Neural cell (in vitro differentiated cells): Measurements from ENCODE around the gene NEDD4L. TPM values are rescaled to one million over a fixed set of nuclear protein-coding genes. Genes with fewer than 3 reads are reported as not detected.

Experiments used
- H2AFZ ChIP-seq: fragments of 200-600, 300-800 bp; sonication (generic), shearing (Covaris generic); 2 replicates; pipeline ENCODE4 v1.6.0; 2014; ENCODE audit warnings: low read depth, mild to moderate bottlenecking, antibody characterized with exemption, low read length, moderate library complexity
- H3F3A ChIP-seq: fragments of 200-600 bp; shearing (Covaris generic); 2 replicates; pipeline ENCODE4 v1.6.1; 2016; ENCODE audit warnings: mild to moderate bottlenecking, moderate library complexity, mixed read lengths, antibody characterized with exemption, low read length; ENCODE audit not compliant: insufficient read depth, poor library complexity, severe bottlenecking
- H3K27ac ChIP-seq: fragments of 200-600, 300-800 bp; sonication (generic), shearing (Covaris generic); 2 replicates; pipeline ENCODE4 v1.5.1; 2014; ENCODE audit warnings: mild to moderate bottlenecking, low read length, moderate library complexity
- H3K27me3 ChIP-seq: fragments of 300-800, 200-600 bp; sonication (generic), shearing (Covaris generic); 2 replicates; pipeline ENCODE4 v1.6.0; 2014; ENCODE audit warnings: mild to moderate bottlenecking, low read depth, low read length, moderate library complexity; ENCODE audit not compliant: insufficient read depth
- H3K36me3 ChIP-seq: fragments of 300-800, 200-600 bp; sonication (generic), shearing (Covaris generic); 2 replicates; pipeline ENCODE4 v1.5.1; 2014; ENCODE audit warnings: mild to moderate bottlenecking, antibody characterized with exemption, low read length, moderate library complexity; ENCODE audit not compliant: insufficient read depth
- H3K4me2 ChIP-seq: fragments of 300-800, 200-600 bp; sonication (generic), shearing (Covaris generic); 2 replicates; pipeline ENCODE4 v1.6.0; 2014; ENCODE audit warnings: mild to moderate bottlenecking, low read length
- H3K4me3 ChIP-seq: fragments of 300-800, 200-600 bp; sonication (generic), shearing (Covaris generic); 2 replicates; pipeline ENCODE4 v1.5.1; 2014; ENCODE audit warnings: mild to moderate bottlenecking, low read length, moderate library complexity
- H3K79me2 ChIP-seq: fragments of 200-600 bp; shearing (Covaris generic); replicated peaks from 2 replicates; pipeline ENCODE4 v1.6.0; 2014; ENCODE audit warnings: mild to moderate bottlenecking, low read length, moderate library complexity; ENCODE audit not compliant: insufficient read depth
- H3K9ac ChIP-seq: fragments of 300-800, 200-600 bp; sonication (generic), shearing (Covaris generic); 2 replicates; pipeline ENCODE4 v1.6.1; 2016; ENCODE audit warnings: mild to moderate bottlenecking, low read length, mixed read lengths
- H3K9me2 ChIP-seq: fragments of 200-600 bp; shearing (Covaris generic); 2 replicates; pipeline ENCODE4 v1.6.1; 2016; ENCODE audit warnings: mild to moderate bottlenecking, low read length, mixed read lengths; ENCODE audit not compliant: insufficient read depth
- H3K9me3 ChIP-seq: fragments of 200-600, 300-800 bp; sonication (generic), shearing (Covaris generic); 2 replicates; pipeline ENCODE4 v1.6.1; 2016; ENCODE audit warnings: mild to moderate bottlenecking, mixed run types, low read length, moderate library complexity, mixed read lengths
- H4K20me1 ChIP-seq: fragments of 200-600 bp; shearing (Covaris generic); 2 replicates; pipeline ENCODE4 v1.6.1; 2016; ENCODE audit warnings: mild to moderate bottlenecking, mixed run types; ENCODE audit not compliant: insufficient read depth
- EP300 ChIP-seq: fragments of 450-650 bp; conservative IDR thresholded peaks from 2 replicates; pipeline ENCODE4 v1.6.1; 2014; ENCODE audit warnings: antibody characterized with exemption, mild to moderate bottlenecking, moderate library complexity; ENCODE audit not compliant: poor library complexity, severe bottlenecking
- EZH2 ChIP-seq: fragments of 200-600, 300-800 bp; shearing (Covaris generic), sonication (generic); IDR thresholded peaks from 2 replicates; pipeline ENCODE4 v1.6.1; 2014; ENCODE audit warnings: antibody characterized with exemption, low read length, borderline replicate concordance, mild to moderate bottlenecking; ENCODE audit not compliant: insufficient read depth, poor library complexity, severe bottlenecking
- POLR2AphosphoS5 ChIP-seq: IDR thresholded peaks from 2 replicates; pipeline ENCODE4 v1.6.1; 2012
- RAD21 ChIP-seq: fragments of 450-650 bp; conservative IDR thresholded peaks from 2 replicates; pipeline ENCODE4 v1.6.1; 2014; ENCODE audit warnings: antibody characterized with exemption, mild to moderate bottlenecking, moderate library complexity
- REST ChIP-seq: IDR thresholded peaks from 2 replicates; pipeline ENCODE4 v1.6.1; 2012; ENCODE audit warnings: borderline replicate concordance
- TAF1 ChIP-seq: IDR thresholded peaks from 2 replicates; pipeline ENCODE4 v1.6.1; 2012; ENCODE audit warnings: low read depth
- polyA plus RNA-seq: library from polyadenylated mRNA; depleted of rRNA; stranded (reverse); fragments of >200 nt; gene quantifications from 2 replicates; pipeline ENCODE4 v1.2.3, GENCODE V29; 2014
- TF ChIP-seq, protein P1 (sequence below): fragments of 450-650 bp; IDR thresholded peaks from 2 replicates; pipeline ENCODE4 v1.5.1; 2014; ENCODE audit warnings: antibody characterized with exemption, mild to moderate bottlenecking, moderate library complexity; ENCODE audit not compliant: poor library complexity, severe bottlenecking

Gene NEDD4L
- polyA plus RNA-seq, 1 donor from 2014 or later = 97.9 TPM

- Histone ChIP-seq H3K27me3 (no peaks in the 10 kb centered on the region), H3K4me3 (peak overlapping the region; percentile 9), H3K9me2 (no peaks in the 10 kb centered on the region), H3K36me3 (peaks cover 3% of the 10 kb centered on the region), H3K27ac (peak overlapping the region; percentile 64), H3K4me2 (peak overlapping the region; percentile 26), H4K20me1 (no peaks in the 10 kb centered on the region), H3F3A (peaks cover 2% of the 10 kb centered on the region), H3K9me3 (no peaks in the 10 kb centered on the region), H3K9ac (peak overlapping the region; percentile 0), H2AFZ (no peak overlapping the region), H3K79me2 (no peaks in the 10 kb centered on the region)
- TF ChIP-seq RAD21 = peak; percentile 11
- TF ChIP-seq, protein P1, sequence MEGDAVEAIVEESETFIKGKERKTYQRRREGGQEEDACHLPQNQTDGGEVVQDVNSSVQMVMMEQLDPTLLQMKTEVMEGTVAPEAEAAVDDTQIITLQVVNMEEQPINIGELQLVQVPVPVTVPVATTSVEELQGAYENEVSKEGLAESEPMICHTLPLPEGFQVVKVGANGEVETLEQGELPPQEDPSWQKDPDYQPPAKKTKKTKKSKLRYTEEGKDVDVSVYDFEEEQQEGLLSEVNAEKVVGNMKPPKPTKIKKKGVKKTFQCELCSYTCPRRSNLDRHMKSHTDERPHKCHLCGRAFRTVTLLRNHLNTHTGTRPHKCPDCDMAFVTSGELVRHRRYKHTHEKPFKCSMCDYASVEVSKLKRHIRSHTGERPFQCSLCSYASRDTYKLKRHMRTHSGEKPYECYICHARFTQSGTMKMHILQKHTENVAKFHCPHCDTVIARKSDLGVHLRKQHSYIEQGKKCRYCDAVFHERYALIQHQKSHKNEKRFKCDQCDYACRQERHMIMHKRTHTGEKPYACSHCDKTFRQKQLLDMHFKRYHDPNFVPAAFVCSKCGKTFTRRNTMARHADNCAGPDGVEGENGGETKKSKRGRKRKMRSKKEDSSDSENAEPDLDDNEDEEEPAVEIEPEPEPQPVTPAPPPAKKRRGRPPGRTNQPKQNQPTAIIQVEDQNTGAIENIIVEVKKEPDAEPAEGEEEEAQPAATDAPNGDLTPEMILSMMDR = no peak
- TF ChIP-seq POLR2AphosphoS5 = peak; percentile 77
- peak; percentile 37 for TF ChIP-seq EP300
- TF ChIP-seq REST = no peak
Measured at GRCh38 chr18:58349650-58350049, 305.6 kb downstream of the NEDD4L start.

DNA sequence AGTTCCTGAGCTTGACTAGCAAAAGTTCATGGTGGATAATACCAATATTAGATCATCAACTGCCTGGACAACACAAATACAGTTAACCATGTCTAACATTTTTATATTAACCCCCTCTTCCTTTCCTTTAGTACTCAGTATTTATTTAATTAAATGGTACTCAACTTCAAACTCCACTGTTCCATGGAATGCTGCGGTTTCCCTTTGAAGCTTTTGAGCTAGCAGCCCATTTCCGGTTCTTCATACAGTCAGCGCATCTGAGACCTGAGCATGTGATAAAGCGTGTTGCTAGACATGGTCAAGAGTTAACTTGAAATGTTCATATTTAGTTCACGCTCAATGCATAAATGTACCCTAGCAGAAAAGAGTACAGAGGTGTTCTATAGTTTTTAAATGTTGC, 306.5 kb downstream of the NEDD4L start:
- Histone ChIP-seq H3K79me2 (no peaks in the 10 kb centered on the region), H3K27me3 (no peaks in the 10 kb centered on the region), H3K27ac (peak overlapping the region; percentile 64), H2AFZ (no peak overlapping the region), H3F3A (no peaks in the 10 kb centered on the region), H3K9ac (no peak overlapping the region), H4K20me1 (no peaks in the 10 kb centered on the region), H3K36me3 (peaks cover 3% of the 10 kb centered on the region), H3K4me2 (no peak overlapping the region), H3K9me3 (no peaks in the 10 kb centered on the region), H3K9me2 (no peaks in the 10 kb centered on the region), H3K4me3 (no peak overlapping the region)
- TF ChIP-seq EZH2 (no peak), POLR2AphosphoS5 (no peak)

DNA sequence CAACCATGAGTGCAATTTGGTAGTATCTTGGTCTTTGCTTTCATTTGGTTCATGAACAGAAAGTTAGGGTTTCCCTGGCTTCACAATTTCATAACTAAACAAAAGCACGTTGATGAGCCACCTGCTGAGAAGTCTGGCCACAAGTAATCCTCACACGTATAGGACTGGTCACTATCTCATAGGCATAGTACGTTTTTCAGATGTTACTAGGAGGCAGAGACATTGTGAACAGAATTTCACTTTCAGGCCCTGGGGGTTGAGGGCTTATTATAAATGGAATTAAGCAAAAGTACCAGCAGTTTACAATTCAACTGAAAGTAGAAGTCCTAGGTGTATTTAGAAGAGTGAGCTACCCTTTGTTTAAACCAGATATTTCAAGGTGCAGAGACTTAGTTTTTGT, 307.8 kb downstream of the NEDD4L start:
- peaks cover 6% of the 10 kb centered on the region for H3K36me3 ChIP-seq
- H3K79me2 ChIP-seq = no peaks in the 10 kb centered on the region
- TF ChIP-seq TAF1 (no peak), EZH2 (no peak)
- no peaks in the 10 kb centered on the region for H3F3A ChIP-seq
- H3K9ac ChIP-seq = no peak overlapping the region
- H3K9me3 ChIP-seq = no peaks in the 10 kb centered on the region
- H4K20me1 ChIP-seq = no peaks in the 10 kb centered on the region
- no peak overlapping the region for H3K4me2 ChIP-seq
- H3K27ac ChIP-seq = no peak overlapping the region
- no peak overlapping the region for H2AFZ ChIP-seq
- no peaks in the 10 kb centered on the region for H3K27me3 ChIP-seq
- no peak overlapping the region for H3K4me3 ChIP-seq
- H3K9me2 ChIP-seq = no peaks in the 10 kb centered on the region
